ENCODE data around the gene LGALSL.

LGALSL gene

DNA sequence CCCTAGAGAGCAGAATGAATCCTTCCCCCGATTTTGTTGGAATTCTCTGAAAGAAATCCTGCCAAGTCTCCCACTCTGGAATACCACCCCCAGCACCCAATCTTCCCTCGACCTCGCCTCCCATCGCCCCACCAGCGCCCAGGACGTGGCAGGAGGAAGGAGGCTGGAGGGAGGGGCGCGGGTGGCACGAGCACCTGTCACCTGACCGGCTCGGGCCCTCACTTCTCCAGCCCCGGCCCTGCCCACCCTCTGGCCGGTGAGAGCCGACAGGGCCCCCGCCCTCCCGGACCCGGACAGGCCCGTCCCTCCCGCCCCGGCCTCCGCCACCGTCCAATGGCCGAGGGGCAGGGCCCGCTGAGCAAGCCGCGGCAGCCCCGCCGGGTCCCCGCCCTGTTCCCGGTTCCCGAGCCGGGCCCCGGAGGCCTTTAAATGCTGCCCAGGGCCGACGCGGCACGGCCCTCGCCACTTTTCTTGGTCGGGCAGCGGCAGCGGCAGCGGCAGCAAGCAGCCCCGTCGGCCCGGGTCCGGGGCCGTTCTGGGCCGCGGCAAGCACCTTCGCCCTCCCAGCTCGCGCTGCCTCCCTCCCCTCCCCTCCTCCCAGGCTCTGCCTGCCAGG is at the start of gene LGALSL:
TSS of gene LGALSL (plus strand) at position 393 of the 616 bp plus-strand sequence. CDS start 384 bp downstream, outside the sequence.
- DNase-seq = peak; percentile 57

DNA sequence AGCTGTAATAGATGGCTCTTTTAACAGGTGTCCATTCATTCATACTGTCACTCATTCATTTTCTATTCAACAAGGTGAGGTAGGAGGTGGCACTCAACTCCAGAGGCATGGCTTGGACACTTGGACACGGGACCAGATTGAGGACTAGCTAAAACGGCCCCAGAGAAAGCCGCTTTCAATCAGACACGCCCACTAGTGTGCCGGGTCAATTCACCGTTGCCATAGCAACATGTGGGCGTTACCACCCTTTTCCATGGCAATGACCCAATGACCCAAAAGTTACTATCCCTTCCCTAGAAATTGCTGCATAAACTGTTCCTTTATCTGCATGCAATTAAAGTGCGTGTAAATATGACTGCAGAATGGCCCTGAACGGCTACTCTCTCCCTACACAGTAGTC is 49.2 kb upstream of the LGALSL start:
- no peak for DNase-seq

DNA sequence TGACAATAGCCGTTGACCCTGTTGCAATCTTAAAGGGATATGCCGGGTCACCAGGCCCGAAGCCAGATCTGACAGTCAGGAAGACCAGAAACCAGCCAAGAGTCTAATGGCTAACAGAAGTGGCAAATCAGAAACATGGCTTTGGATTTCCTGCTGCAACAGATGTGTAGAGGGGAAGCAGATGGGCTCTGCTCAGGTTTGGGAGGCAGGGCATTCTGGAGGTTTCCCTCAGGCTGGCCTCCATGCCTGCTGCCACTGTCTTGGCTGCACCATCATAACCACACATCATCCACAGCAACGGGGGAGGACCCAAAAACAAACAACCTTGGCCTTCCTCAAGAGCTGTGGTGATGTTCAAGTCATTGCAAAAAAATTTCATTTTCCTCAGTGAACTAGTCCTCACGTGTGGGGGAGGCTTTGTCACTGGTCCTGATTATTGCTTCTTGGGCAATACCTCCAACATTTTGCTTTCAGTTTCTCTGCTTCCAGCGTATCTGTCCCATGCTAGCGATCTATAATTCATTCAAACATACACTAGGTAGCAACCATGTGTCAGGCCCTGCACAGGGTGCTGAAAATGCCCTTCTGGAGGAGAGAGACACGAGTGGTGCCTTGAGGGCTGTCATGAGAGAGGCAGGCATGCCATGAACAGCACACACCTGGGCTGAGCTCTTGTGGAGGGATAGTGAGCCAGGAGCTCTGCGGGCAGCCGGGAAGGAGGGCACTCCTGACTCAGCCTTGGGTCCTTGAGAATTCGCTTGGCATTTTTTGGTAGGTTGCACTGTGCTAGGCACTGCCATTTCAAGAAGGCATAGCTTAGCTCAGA is 48.2 kb upstream of the LGALSL start:
- DNase-seq = no peak

GRCh38 chr2:64406407-64406774 is 47.6 kb upstream of the LGALSL start:
- DNase-seq = no peak

DNA sequence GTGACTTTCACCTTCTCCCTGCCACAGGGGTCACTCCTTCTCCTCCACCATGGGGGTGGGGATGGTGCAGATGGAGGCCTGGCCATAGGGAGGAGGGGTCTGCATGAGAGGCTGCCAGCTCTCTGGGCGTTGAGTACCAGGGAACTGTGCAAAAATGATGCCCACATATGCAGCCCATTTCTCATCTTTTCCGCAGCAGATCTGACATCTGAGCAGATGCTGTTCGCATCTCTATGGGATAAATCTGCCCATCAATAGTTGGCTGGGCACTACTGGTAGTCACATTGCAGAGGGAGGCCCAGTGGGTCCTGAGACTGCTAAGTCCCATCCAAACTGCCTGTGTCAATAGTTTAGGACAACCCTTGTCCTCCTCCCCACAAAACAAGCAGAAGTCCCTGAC is 45.9 kb upstream of the LGALSL start:
- DNase-seq = no peak

DNA sequence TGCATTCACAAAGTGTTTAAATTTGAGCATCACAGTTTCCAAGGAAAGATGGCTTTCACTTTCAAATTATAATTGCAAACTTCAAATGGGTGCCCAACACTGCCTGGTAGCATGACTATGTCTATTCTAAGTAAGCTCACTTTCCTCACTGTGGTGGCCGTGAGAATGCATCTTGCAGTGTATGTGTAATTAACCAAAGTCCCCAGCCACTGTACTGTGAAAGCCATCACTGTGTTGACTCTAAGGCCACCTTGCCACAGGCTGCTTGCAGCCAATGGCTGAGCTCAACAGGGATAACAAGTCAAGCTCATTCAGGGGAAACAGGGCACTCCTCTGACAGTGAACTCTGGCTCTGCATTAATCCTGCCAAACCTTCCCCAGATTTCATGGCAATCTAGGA is 43.3 kb upstream of the LGALSL start:
- no peak for DNase-seq

DNA sequence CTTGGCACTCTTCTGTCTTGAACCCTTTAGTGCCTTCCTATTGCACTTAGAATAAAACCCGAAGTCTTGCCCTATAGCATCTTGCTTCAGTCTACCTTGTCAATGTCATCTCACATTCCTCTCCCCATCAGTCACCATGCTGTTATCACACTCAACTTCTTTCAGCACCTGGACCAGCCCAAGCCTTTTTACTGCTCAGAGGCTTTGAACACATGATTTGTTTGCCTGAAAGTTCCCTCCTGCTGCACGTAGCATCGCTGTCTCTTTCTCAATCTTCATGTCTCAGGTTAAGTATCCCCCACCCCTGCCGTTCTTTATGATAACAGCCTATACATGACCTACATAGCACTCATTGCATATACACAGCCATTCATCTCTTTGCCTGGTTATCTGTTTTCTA is 41.3 kb upstream of the LGALSL start:
- DNase-seq = no peak

DNA sequence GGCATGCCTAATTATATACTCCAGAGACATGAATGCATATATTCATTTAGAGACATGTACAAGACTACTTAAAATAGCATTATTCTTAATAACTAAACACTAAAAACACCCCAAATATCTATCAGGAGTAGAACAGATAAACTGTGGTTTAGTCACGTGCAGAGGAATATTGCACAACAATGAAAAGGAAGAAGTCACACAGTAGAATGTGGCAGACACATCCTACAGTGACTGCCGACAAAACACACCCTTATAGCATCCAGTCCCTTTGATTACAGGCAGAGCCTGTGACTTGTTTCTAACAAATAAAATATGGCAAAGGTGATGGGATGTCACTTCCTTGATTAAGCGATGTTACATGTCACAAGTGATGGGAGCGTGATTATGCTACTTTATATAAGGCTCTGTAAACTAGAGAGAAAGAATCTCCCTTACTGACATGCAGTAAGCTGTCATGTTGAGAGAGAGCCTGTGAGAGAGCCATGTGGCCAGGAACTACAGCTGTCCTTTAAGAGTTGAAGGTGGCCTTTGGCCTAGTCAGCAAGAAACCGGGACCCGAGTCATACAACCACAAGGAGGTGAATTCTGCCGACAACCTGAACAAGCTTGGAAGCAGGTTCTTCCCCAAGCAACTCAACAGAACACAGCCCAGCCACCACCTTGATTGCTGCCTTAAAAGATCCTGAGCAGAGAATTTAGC is 39.1 kb upstream of the LGALSL start:
- DNase-seq = no peak

DNA sequence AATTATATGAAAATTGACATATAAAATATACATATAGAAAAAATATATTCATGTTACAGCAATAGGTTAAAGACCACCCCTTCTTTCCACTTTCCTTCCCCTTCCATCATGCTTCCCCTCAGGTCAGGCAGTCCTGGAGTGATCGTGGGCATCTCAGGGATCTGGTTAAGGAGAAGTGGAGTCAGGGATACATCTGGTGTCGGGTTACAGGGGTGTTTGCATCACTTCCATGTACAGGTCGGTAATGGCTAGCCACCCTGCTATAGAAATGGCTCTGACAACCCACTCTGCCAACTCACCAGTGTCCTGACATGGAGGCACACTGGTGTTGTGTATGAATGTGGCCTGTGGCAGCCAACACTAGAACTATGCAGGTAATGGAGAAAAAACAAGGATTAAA is 36.3 kb upstream of the LGALSL start:
- no peak for DNase-seq

DNA sequence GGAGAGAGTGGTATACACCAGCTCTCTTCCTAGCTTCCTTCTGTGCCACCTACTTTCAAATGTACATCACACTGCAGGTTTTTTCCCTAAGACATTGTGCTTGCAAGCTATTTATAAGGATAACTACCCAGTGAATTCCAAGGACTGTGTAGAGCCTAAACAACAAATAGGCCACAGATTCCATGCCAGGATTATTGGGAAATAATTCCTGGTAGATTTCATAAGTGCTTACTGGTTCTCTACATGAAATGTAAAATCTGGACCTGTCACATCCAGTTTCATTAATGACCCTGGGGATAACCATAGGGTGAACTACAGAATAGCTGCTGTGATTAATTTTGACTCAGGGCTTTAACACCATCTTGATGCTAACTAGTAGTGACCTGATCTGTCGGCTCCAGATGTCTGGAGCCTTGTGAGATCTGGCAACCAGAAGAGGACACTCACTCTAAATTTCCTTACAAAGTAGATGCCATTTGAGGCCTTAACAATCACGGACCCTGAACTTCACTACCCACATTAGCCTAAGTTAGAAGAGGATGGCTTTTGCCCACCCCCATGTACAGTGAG is 34.3 kb upstream of the LGALSL start:
- DNase-seq = no peak

DNA sequence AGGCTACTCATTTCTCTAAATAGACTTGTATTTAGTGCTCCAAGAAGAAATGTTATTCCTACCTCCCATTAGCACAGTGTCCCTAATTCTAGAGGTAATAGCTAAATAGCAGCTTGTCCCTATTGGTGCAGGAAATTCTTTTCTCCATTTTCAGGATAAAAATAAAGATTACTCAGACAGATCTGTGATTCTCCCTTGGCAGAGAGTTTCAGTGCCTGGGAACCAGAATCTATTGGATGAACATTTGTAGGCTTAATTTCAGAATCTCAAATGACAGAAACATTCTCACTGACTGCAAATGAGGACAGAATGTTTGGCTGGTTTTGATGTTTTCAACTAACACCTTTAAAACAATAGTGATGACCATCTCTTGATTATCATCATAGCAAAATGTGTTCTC is 33.3 kb upstream of the LGALSL start:
- DNase-seq = no peak

DNA sequence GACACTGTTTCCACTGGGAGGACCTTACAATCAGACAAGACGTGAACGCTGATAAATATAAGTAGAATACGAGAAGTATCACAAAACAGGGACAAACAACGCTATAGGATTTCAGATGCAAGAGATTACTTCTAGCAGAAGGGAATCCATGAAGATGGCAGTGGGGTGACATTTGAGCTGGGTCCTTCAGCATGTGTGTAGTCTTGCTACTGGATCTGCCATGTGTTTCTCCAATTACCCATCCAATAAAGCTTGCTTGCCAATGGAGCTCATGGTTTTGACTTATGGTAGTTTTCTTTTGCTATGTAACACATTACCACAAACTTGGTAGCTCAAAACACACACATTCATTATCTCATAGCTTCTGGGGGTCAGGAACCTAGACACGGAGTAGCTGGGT is 32.8 kb upstream of the LGALSL start:
- no peak for DNase-seq

DNA sequence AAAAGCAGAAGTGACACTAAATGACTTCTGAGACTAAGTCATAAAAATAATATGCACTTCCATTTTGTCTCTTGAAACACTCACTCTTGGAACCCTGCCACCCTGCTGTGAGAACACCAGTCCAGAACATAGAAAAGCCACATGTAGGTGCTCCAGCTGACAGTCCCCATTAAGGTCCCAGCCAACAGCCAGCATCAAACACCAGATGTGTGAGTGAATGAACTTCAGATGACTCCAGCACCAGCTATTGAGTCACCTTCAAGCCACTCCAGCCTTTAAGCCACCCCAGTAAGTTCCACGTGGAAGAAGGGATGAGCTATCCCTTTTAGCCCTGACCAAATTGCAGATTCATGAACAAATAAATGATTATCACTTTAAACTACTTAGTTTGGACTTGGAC is 31.5 kb upstream of the LGALSL start:
- DNase-seq = no peak

DNA sequence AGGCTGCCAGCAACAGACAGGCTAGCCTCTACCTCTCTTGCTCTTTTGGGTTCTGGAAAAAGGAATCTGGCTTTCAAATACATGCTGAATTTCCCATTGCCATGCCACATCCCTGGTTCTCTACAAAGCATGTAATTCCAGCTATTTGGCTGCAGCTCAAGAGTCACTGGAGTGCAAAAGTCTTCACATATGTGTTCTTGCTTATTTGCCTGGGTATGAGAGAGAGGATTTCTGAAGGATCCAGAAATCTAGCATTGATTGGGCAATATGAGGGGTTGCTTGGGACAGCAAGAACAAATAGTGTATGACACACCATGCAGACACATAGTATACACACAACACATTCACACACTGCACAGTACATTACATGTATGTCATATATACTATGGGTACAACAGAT is 30.7 kb upstream of the LGALSL start:
- DNase-seq = no peak

DNA sequence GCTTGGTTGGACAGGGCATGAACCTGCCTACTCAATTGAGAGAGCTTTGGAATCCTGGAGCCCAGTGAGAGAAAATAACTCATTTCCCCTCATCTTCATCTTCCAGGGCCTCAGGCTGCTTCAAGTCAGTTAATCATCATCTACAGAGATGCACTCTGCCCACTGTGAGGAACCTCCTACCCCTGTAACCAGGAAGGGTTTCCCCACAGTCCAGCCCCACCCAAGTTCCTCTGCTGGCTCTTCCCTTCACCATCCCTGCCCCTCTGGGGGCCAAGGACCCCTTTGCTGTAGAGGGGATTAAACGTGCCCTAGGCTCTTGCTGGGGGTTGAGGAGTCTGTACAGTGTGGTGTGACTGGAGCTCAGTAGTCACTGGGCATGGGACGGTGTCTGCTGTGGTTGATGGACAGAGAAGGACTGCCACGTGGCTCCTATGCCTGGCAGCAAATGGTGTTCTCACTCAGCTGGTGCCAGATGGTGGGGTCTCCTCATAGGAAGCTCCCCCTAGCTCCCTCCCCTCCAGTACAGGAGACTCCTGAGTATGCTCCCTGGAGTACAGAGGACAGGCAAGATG is 29.5 kb upstream of the LGALSL start:
- DNase-seq = no peak

- no peak for DNase-seq
Measured at GRCh38 chr2:64426183-64426952, 27.6 kb upstream of the LGALSL start.

DNA sequence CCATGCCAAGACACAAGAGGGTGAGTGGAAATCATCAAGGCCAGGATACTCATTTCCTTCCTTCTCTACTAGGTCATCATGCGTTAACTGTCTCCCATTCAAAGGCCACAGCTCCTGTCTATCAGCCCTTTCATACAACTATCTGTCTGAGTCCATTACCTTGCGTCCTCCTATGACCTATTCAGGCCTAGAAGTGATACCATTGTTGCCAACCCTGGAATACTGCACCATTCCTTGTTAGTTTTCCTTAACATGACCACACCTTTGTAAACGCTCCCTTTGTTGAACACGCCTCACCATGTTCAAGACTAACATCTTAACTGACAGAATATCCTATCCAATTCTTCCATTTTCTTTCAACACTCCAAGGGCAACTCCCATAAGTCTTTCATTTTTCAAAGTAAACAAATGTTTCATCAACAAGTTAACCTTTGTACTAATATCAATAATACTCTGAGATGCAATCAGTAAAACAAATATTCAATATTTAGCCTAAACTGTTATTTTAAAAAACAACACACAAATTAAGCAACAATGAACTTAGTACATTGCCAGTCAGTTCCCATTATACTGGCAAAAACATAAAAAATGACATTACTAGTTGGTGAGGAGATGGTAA is 19.8 kb upstream of the LGALSL start:
- DNase-seq = no peak

DNA sequence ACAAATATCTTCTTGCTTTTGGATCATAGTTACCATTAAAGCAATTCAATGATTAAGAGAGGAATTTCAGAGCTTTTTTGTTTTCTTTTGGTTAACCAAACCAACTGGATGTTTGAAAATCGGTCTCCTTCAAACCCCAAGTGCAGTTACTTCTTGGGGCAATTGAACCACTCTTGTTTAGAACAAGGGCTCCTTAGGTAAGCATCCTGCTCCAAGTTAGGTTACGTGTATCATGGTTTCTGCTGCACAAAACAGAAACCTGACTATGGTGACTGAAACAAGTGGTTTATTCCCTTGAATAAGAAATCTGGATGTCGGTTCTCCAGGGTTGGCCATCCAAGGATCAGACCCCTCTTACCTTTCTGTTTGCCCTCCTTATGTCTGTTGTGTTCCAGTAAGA is 16.1 kb upstream of the LGALSL start:
- DNase-seq = no peak

DNA sequence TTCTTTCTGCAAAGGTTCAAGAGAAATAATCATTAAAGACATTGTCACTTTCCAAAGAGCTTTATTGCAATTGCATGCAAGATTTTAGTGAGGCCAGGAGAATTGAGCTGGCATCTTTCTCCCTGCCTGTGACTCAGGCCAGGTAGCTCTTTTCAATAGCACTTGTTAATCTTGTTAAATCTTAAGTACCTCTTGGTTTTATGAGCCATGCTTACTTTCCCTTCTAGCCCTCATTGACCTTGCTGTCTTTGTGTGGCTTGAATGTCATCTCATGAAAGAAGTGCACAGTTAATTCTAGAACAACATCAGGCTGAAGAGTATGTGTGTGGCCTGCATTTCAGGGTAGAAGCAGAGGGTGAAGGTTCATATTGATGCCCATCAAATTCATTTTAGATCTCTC is 14.8 kb upstream of the LGALSL start:
- no peak for DNase-seq

DNA sequence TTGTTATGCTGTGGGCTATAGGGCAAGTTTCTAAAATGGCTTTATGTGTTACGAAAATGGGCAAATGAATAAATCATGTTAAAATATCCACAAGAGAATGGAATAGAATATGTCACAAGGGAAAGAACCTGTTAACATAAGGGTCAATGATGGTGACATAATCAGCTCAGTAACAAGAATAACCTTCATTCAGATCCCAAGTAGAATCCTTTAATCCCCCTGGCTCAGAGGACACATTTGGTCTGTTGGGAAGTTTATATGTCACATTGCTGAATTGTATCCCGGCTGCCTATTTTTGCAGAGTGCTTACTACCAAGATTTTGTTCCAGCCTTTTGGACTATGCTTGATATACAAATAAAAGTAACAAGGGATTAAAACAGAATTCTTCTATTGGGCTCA is 13.1 kb upstream of the LGALSL start:
- DNase-seq = no peak

- no peak for DNase-seq
Measured at GRCh38 chr2:64442277-64442676, 11.7 kb upstream of the LGALSL start.

DNA sequence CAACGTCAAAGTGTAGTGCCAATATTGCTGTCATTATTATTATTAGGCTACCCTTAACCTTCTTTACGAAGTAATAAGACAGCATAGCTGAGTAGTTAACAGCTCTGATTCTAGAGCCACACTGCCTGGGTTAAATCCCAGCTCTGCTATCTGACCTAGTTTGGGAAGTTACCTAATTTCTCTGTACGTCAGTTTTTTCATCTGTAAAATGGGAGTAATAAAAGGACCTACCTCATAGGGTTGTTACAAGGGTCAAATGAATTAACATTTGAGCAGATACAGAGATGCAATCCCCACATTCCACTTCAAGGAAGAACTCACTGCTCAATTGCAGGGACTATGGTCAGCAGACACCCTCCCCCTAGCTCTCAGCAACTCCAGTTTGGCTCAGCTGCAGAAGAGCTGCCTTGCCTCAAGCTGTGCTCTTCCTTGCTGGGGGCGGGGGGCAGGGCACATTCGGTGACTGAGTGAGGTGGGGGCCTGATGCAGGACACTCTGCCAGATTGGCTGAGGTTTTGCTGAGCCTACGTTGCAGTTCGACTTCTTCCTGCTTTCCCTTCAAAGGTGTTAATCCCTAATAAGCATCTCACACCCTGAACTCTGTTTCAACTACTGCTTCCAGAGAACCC is 11.0 kb upstream of the LGALSL start:
- DNase-seq = no peak

Measured in NCI-H345 (cell line).